CD14-positive monocyte (primary cell): ENCODE data around the gene MTARC1. TPM values are rescaled to one million over a fixed set of nuclear protein-coding genes. Genes with fewer than 3 reads are reported as not detected.
A peak's percentile ranks its signal among the peaks of the same experiment; 100 is the strongest.

ENCODE experiments used
- DNase-seq, 3 donors: peaks; one replicate each; pipeline ENCODE4 v3.0.0-alpha.2; 2011 to 2022
- H2AFZ ChIP-seq: 2 replicates; pipeline ENCODE4 v1.6.0; 2012; ENCODE audit warnings: mild to moderate bottlenecking, low read depth, low read length, inconsistent platforms; ENCODE audit not compliant: insufficient read depth, poor library complexity, severe bottlenecking
- H3K27ac ChIP-seq, 2 donors: 1 replicate in 1 of 2; 2 replicates in 1 of 2; pipeline ENCODE4 v1.5.1; 2012 to 2013; ENCODE audit warnings: low read length in 2 of 2, control low read depth in 1 of 2, inconsistent platforms in 1 of 2, low read depth in 1 of 2, mild to moderate bottlenecking in 1 of 2
- H3K27me3 ChIP-seq, 2 donors: one replicate each; pipeline versions ENCODE4 v1.6.0 to v1.6.1; 2011 to 2013; ENCODE audit warnings: low read length in 2 of 2; ENCODE audit not compliant: control insufficient read depth in 2 of 2, insufficient read depth in 2 of 2
- H3K36me3 ChIP-seq, 2 donors: replicated peaks in 1 of 2; 1 replicate in 1 of 2; 2 replicates in 1 of 2; pipeline versions ENCODE4 v1.5.1 to v1.6.1; 2012 to 2013; ENCODE audit warnings: low read length in 2 of 2, control low read depth in 1 of 2, inconsistent platforms in 1 of 2, mild to moderate bottlenecking in 1 of 2; ENCODE audit not compliant: insufficient read depth in 2 of 2, control insufficient read depth in 1 of 2
- H3K4me1 ChIP-seq, 2 donors: 1 replicate in 1 of 2; 2 replicates in 1 of 2; pipeline versions ENCODE4 v1.5.1 to v1.6.1; 2012 to 2013; ENCODE audit warnings: low read length in 2 of 2, control low read depth in 1 of 2, inconsistent platforms in 1 of 2, mild to moderate bottlenecking in 1 of 2, moderate library complexity in 1 of 2; ENCODE audit not compliant: insufficient read depth in 2 of 2, control insufficient read depth in 1 of 2
- H3K4me2 ChIP-seq: replicated peaks from 2 replicates; pipeline ENCODE3; 2012; ENCODE audit warnings: low read length, moderate library complexity, mild to moderate bottlenecking; ENCODE audit not compliant: poor library complexity, severe bottlenecking; ENCODE audit errors: extremely low read depth
- H3K4me3 ChIP-seq, 3 experiments: fragments of 200-600 bp in 1 of 3; sonication (generic) in 1 of 3; replicated peaks in 1 of 3; 1 replicate in 2 of 3; 2 replicates in 1 of 3; pipeline ENCODE4 v1.5.1; 2011 to 2013; ENCODE audit warnings: low read length in 3 of 3, mild to moderate bottlenecking in 3 of 3, control low read depth in 2 of 3, low read depth in 2 of 3, inconsistent platforms in 1 of 3, moderate library complexity in 1 of 3
- H3K79me2 ChIP-seq: 2 replicates; pipeline ENCODE4 v1.6.0; 2012; ENCODE audit warnings: mild to moderate bottlenecking, control low read depth, inconsistent platforms, low read length, moderate library complexity; ENCODE audit not compliant: insufficient read depth
- H3K9ac ChIP-seq: 2 replicates; pipeline ENCODE4 v1.6.0; 2017; ENCODE audit warnings: low read length, mild to moderate bottlenecking; ENCODE audit not compliant: insufficient read depth, poor library complexity, severe bottlenecking
- H3K9me3 ChIP-seq, 2 donors: replicated peaks in 1 of 2; 1 replicate in 1 of 2; 2 replicates in 1 of 2; pipeline versions ENCODE4 v1.5.1 to v1.6.1; 2012 to 2013; ENCODE audit warnings: low read length in 2 of 2, control low read depth in 1 of 2; ENCODE audit not compliant: control insufficient read depth in 1 of 2, insufficient read depth in 1 of 2
- H4K20me1 ChIP-seq: 2 replicates; pipeline ENCODE4 v1.6.0; 2012; ENCODE audit warnings: mild to moderate bottlenecking, low read length, control low read depth, moderate library complexity; ENCODE audit not compliant: insufficient read depth
- H3K27ac Mint-ChIP-seq, 7 donors: one replicate each; pipeline ENCODE4 v1.8.0; 2020; ENCODE audit warnings: mild to moderate bottlenecking in 7 of 7, mixed read lengths in 7 of 7, moderate library complexity in 6 of 7, inconsistent platforms in 2 of 7
- H3K27me3 Mint-ChIP-seq, 3 donors: one replicate each; pipeline ENCODE4 v1.8.0; 2021 to 2022; ENCODE audit warnings: low read depth in 3 of 3, mild to moderate bottlenecking in 3 of 3, mixed read lengths in 3 of 3, moderate library complexity in 3 of 3, inconsistent platforms in 1 of 3
- H3K36me3 Mint-ChIP-seq, 2 donors: one replicate each; pipeline ENCODE4 v1.8.0; 2020; ENCODE audit warnings: mixed read lengths in 2 of 2, inconsistent platforms in 1 of 2, mild to moderate bottlenecking in 1 of 2
- H3K4me1 Mint-ChIP-seq: one replicate; pipeline ENCODE4 v1.8.0; 2020; ENCODE audit warnings: mild to moderate bottlenecking, mixed read lengths
- H3K4me3 Mint-ChIP-seq, 2 donors: one replicate each; pipeline ENCODE4 v1.8.0; 2020; ENCODE audit warnings: mild to moderate bottlenecking in 2 of 2, mixed read lengths in 2 of 2, moderate library complexity in 1 of 2
- H3K9me3 Mint-ChIP-seq, 7 donors: one replicate each; pipeline ENCODE4 v1.8.0; 2020 to 2022; ENCODE audit warnings: mixed read lengths in 7 of 7, mild to moderate bottlenecking in 6 of 7, moderate library complexity in 6 of 7, inconsistent platforms in 2 of 7
- CTCF ChIP-seq: fragments of 200-600 bp; IDR thresholded peaks from one replicate; pipeline ENCODE4 v1.8.0; 2022; ENCODE audit warnings: antibody characterized with exemption, mild to moderate bottlenecking
- WGBS: methylation state at CpG from one replicate; pipeline ENCODE4 v1.1.5; 2013; ENCODE audit warnings: missing lambda C conversion rate; ENCODE audit not compliant: insufficient coverage; 5-methylcytosine and 5-hydroxymethylcytosine counted together
- intact Hi-C, 2 donors: fragments of 100-400 bp; cut with micrococcal nuclease; formaldehyde crosslinking; loops; one replicate each; pipeline versions ENCODE4 v1.15.0 to v1.15.1; 2023
- polyA plus RNA-seq, 3 donors: library from polyadenylated mRNA; depleted of rRNA in 1 of 3; unstranded in 2 of 3; stranded (reverse) in 1 of 3; fragments of 300-500 nt in 2 of 3; fragments of >200 nt in 1 of 3; fragmentation: Illumina TruSeq in 2 of 3; gene quantifications; 1 replicate in 2 of 3; 2 replicates in 1 of 3; pipeline ENCODE4 v1.2.3, GENCODE V29; 2012 to 2021

MTARC1 gene
- polyA plus RNA-seq, 3 donors: 25.2 to 80.6 (median 70.9) TPM

- H3K4me1 Mint-ChIP-seq: peaks cover 32% of the 10 kb centered on the region
- H3K27me3 Mint-ChIP-seq: peaks cover 0 to 5% (median 0%) of the 10 kb centered on the region in 3 donors
- TF ChIP-seq CTCF: peak; percentile 94
- Histone ChIP-seq H3K27ac (no peak overlapping the region), H2AFZ (peak overlapping the region; percentile 35), H3K9ac (no peak overlapping the region), H3K79me2 (no peaks in the 10 kb centered on the region), H3K4me2 (no peak overlapping the region), H4K20me1 (no peaks in the 10 kb centered on the region), H3K36me3 (no peaks in the 10 kb centered on the region), H3K4me3 (no peak overlapping the region), H3K4me1 (peaks cover 26 to 29% of the 10 kb centered on the region in 2 donors), H3K27me3 (no peaks in the 10 kb centered on the region), H3K9me3 (no peaks in the 10 kb centered on the region)
- no peaks in the 10 kb centered on the region for H3K9me3 Mint-ChIP-seq
- 20% methylated on average over 12 of the region's 19 CpGs for WGBS
- H3K36me3 Mint-ChIP-seq: no peaks in the 10 kb centered on the region
- DNase-seq: peak; percentile 54 to 71 (median 67)
- H3K4me3 Mint-ChIP-seq: no peak overlapping the region
- intact Hi-C loops: loop anchor here (2.0 to 5.0 kb wide), 2 partner anchors 85 to 86 kb away; partner anchors contain the start of gene C1orf115 (in 2 of the 2)
- peak overlapping the region in 4 of 7 donors; percentile 6 to 89 (median 82) for H3K27ac Mint-ChIP-seq
Observed at GRCh38 chr1:220776720-220777326, 9.9 kb upstream of the MTARC1 start.

- intact Hi-C loops: no loop called here
- H3K27me3 Mint-ChIP-seq: peaks cover 0 to 5% (median 0%) of the 10 kb centered on the region in 3 donors
Observed at GRCh38 chr1:220783453-220783852, 3.3 kb upstream of the MTARC1 start.

More at GRCh38 chr1:220783453-220783852, 3.3 kb upstream of the MTARC1 start:
- Histone ChIP-seq H3K79me2 (peaks cover 21% of the 10 kb centered on the region), H3K9me3 (no peaks in the 10 kb centered on the region), H3K27me3 (no peaks in the 10 kb centered on the region), H3K4me3 (no peak overlapping the region), H3K36me3 (no peaks in the 10 kb centered on the region), H4K20me1 (no peaks in the 10 kb centered on the region), H2AFZ (no peak overlapping the region), H3K4me1 (peaks cover 35 to 39% of the 10 kb centered on the region in 2 donors), H3K9ac (no peak overlapping the region), H3K27ac (no peak overlapping the region), H3K4me2 (no peak overlapping the region)
- Mint-ChIP-seq H3K36me3 (peaks cover 0 to 1% of the 10 kb centered on the region in 2 donors), H3K4me1 (peaks cover 36% of the 10 kb centered on the region), H3K4me3 (no peak overlapping the region), H3K9me3 (no peaks in the 10 kb centered on the region), H3K27ac (no peak overlapping the region)
- TF ChIP-seq CTCF: no peak
- no peak for DNase-seq
- WGBS: no CpG with 5 or more reads among the region's 3 CpGs
